Pulmonary artery endothelial cell (primary cell): ENCODE measurements around the gene CFAP100. TPM values are rescaled to one million over a fixed set of nuclear protein-coding genes. Genes with fewer than 3 reads are reported as not detected.

Experiments used
- DNase-seq: peaks from one replicate; pipeline ENCODE4 v3.0.0-alpha.2; 2011; ENCODE audit warnings: low read depth, low spot score
- total RNA-seq: library from RNA; depleted of rRNA; stranded (reverse); fragments of >200 nt; gene quantifications from 2 replicates; pipeline ENCODE4 v1.2.3, GENCODE V29; 2014

Gene CFAP100
- total RNA-seq, 1 donor from 2014 or later = not detected

GRCh38 chr3:126476166-126477060 is 81.7 kb downstream of the CFAP100 start:
- no peak for DNase-seq

GRCh38 chr3:126477061-126477380 is 82.3 kb downstream of the CFAP100 start:
- DNase-seq = no peak

- no peak for DNase-seq
These were observed 84.0 kb downstream of the CFAP100 start for GRCh38 chr3:126478581-126479310.

GRCh38 chr3:126479642-126480041 is 84.9 kb downstream of the CFAP100 start:
- no peak for DNase-seq

- DNase-seq = no peak
These were observed 85.5 kb downstream of the CFAP100 start for GRCh38 chr3:126480206-126480605.

- no peak for DNase-seq
These were observed 86.2 kb downstream of the CFAP100 start for GRCh38 chr3:126480861-126481260.

- DNase-seq = no peak
These were observed 87.2 kb downstream of the CFAP100 start for GRCh38 chr3:126481808-126482502.

GRCh38 chr3:126482503-126483255 is 88.0 kb downstream of the CFAP100 start:
- DNase-seq = no peak

- no peak for DNase-seq
These were observed 88.6 kb downstream of the CFAP100 start for GRCh38 chr3:126483321-126483761.

- no peak for DNase-seq
These were observed 89.4 kb downstream of the CFAP100 start for GRCh38 chr3:126484148-126484547.

GRCh38 chr3:126484662-126485061 is 90.0 kb downstream of the CFAP100 start:
- DNase-seq = no peak

- no peak for DNase-seq
These were observed 90.6 kb downstream of the CFAP100 start for GRCh38 chr3:126485176-126485897.

- DNase-seq = no peak
These were observed 91.2 kb downstream of the CFAP100 start for GRCh38 chr3:126485956-126486355.

Other genes with a start within 250 kb of the CFAP100 start
- gene ALDH1L1, start 214.3 kb upstream of the CFAP100 start, total RNA-seq = not detected in 2 replicates
- 2.3 and 4.3 TPM in 2 replicates for gene KLF15, start 37.5 kb upstream of the CFAP100 start, total RNA-seq
- 15.2 and 20.5 TPM in 2 replicates for gene ZXDC, start 81.0 kb downstream of the CFAP100 start, total RNA-seq
- gene UROC1, start 122.9 kb downstream of the CFAP100 start, total RNA-seq = not detected in 2 replicates
- gene CHST13, start 129.2 kb downstream of the CFAP100 start, total RNA-seq = not detected in 2 replicates
- not detected in 2 replicates for gene C3orf22, start 164.0 kb downstream of the CFAP100 start, total RNA-seq